VCaP (cell line): ENCODE measurements around the gene GALNT4.
A peak's percentile ranks its signal among the peaks of the same experiment; 100 is the strongest.

ENCODE experiments used
- H3K27ac ChIP-seq: fragments of 450-650 bp; 2 replicates; pipeline ENCODE4 v1.5.1; 2017
- TF ChIP-seq, protein P1 (sequence below): fragments of 450-650 bp; conservative IDR thresholded peaks from 2 replicates; pipeline ENCODE4 v1.5.1; 2017; ENCODE audit warnings: mild to moderate bottlenecking, moderate library complexity

Gene GALNT4

DNA sequence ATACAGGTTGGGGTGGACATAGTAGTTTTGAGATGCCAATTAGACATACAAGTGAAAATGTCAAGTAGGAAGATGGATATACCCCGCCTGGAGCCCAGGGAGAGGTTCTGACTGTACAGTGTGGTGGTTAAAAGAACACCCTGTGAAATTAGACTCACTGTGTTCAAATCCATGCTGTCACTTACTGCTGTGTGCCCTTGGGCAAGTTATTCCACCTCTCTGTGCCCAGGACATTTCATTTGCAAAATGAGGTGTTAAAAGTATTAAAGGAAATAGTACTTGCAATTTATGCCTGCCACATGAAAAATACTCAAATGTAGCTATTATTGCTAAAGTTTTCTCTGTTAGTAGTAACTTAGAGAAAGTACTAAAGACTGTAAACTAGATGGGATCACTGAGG lies 18.5 kb downstream of the GALNT4 start:
- no peak overlapping the region for H3K27ac ChIP-seq
- TF ChIP-seq, protein P1, sequence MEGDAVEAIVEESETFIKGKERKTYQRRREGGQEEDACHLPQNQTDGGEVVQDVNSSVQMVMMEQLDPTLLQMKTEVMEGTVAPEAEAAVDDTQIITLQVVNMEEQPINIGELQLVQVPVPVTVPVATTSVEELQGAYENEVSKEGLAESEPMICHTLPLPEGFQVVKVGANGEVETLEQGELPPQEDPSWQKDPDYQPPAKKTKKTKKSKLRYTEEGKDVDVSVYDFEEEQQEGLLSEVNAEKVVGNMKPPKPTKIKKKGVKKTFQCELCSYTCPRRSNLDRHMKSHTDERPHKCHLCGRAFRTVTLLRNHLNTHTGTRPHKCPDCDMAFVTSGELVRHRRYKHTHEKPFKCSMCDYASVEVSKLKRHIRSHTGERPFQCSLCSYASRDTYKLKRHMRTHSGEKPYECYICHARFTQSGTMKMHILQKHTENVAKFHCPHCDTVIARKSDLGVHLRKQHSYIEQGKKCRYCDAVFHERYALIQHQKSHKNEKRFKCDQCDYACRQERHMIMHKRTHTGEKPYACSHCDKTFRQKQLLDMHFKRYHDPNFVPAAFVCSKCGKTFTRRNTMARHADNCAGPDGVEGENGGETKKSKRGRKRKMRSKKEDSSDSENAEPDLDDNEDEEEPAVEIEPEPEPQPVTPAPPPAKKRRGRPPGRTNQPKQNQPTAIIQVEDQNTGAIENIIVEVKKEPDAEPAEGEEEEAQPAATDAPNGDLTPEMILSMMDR: no peak

DNA sequence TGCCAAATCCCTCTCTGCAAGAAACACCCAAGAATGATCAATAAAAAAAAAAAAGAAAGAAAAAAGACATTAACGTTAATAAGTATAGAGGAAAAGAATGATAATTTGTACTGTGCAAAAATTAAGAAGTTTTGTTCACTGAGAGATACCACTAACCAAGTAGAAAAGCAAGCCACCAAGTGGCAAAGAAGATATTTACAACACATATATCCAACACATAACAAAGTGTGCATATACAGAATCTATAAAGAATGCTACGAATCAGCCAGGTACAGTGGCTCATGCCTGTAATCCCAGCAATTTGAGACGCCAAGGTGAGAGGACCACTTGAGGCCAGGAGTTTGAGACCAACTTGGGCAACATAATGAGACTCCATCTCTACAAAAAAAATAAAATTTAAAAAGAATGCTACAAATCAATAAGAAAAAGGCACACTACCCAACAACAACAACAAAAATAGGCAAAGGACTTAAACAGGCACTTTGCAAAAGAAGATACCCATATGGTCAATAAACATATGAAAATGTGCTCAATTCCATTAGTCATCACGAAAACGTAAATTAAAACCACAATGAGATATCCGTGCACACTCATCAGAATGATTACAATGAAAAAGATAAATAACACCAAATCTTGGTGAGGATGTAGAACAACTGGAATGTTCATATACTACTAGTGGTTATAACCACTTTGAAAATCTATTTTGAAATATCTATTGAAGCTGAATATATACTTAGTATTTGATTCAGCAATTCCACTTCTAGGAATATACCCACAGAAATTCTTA lies 19.8 kb downstream of the GALNT4 start:
- H3K27ac ChIP-seq: no peak overlapping the region
- TF ChIP-seq, protein P1: peak; percentile 43

DNA sequence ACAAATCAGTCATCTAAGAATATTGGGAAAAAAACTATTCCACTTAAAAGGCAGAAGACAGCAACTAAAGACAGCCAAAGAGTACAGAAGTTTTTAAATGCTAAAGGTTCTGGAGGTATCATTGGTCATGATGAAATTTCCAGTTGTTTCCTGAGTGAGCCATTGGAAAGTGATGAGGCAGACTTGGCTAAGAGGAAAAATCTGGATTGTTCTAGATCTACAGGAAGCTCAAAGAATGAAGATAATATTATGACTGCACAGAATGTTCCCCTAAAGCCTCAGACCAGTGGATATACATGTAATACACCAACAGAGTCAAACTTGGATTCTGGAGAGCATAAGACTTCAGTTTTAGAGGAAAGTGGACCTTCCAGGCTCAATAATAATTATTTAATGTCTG lies 22.8 kb downstream of the GALNT4 start:
- no peak overlapping the region for H3K27ac ChIP-seq
- TF ChIP-seq, protein P1: no peak

DNA sequence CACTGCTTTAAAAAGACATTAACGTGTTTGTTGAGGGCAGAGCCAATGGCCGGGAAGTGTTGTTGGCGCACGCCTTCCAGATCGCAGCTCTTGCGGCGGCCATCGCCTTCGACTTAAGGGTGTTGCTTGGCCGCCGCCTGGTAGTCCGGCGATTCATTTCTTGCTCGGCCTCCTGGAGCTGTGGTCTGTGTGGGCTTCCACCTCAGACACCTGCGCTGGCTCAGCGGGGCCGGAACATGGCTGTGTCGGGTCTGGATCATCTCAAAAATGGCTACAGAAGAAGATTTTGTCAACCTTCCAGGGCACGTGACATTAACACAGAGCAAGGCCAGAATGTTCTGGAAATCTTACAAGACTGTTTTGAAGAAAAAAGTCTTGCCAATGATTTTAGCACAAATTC lies 24.7 kb downstream of the GALNT4 start:
- H3K27ac ChIP-seq: no peak overlapping the region
- TF ChIP-seq, protein P1: no peak

DNA sequence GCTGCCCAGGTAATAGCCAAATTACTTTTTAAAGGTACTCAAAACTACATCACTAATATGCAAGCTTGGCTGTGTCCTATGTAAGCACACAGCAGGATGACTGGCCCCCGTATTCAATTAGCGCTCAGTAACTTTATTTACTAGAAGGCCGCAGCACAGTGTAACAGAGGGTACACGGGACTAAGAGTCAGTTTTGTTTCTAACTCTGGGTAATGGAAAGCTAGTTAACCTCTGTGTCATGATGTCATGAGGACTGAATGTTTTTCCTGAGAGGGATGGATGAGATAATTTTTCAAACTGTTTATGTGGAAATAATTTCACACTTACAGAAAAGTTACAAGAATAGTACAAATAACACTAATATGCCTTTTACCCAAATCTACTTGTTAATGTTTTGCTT lies 27.1 kb downstream of the GALNT4 start:
- H3K27ac ChIP-seq: no peak overlapping the region
- TF ChIP-seq, protein P1: no peak

DNA sequence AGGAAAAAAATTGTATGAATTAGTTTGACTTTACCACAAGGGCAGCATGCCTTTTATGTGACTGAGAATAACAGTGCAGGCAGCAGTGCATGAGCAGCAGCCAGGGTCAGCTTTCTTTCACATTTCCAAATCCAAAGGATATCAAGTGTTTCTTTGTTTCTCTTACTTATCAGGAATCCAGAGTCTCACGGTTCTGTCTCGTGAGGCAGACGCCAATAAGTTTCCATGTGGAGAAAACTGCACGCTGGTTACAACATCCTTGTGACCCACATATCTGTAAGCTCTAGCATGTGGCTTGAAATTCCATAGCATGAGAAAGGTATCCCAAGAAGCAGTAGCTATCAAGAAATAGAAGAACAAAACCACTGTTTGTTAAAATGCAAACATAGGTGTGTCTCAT lies 27.6 kb downstream of the GALNT4 start:
- TF ChIP-seq, protein P1: no peak
- no peak overlapping the region for H3K27ac ChIP-seq

DNA sequence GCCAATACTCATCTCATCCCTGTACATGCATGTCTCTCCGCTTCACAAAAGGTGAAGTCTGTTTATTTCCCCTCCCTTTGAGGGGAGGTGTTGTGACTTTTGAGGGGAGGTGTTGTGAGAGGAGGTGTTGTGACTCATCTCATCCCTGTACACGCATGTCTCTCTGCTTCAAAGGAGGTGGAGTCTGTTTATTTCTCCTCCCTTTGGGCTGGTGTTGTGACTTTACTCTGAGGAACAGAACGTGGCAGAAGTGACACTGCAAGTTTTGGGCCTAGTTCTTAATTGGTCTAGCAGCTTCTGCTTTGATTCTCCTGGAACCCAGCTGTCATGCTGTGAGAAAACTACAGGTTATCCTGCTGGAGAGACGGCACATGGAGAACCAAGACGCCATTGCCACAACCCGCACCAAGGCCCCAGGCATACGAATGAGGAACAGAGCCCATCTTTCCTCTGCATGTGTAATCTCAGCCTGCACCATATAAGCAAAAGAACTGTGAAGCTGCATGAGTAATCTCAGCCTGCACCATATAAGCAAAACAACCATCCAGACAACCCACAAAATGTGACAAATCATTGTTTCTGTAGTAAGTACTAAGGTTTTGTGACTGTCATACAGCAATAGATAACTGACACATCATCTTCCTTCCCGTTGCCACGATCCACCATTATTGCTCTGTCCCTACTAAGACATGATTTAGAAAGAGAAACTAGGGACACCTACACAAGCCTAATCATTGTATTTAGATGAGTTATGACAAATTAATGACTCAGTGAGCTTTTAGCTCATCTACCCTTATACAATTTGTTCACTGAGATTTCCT lies 30.0 kb downstream of the GALNT4 start:
- H3K27ac ChIP-seq: no peak overlapping the region
- TF ChIP-seq, protein P1: no peak
